ENCODE data around the gene WDR27. TPM values are rescaled to one million over a fixed set of nuclear protein-coding genes. Genes with fewer than 3 reads are reported as not detected.

WDR27 gene
- total RNA-seq (10 to 100 TPM; 30.0 to 50.7 TPM), polyA plus RNA-seq (10 to 100 TPM in 1 of 2 donors, 1 to 10 TPM in 1; 4.5 to 58.7 TPM)
- long read RNA-seq, donor 1, partial matches to known transcripts: 2 of 14 reads
- long read RNA-seq, donor 1, other reads (novel, unspliced or antisense): 12 of 14 reads
- long read RNA-seq, donor 2, partial matches to known transcripts: 2 of 17 reads
- long read RNA-seq, donor 2, other reads (novel, unspliced or antisense): 12 of 17 reads

DNA sequence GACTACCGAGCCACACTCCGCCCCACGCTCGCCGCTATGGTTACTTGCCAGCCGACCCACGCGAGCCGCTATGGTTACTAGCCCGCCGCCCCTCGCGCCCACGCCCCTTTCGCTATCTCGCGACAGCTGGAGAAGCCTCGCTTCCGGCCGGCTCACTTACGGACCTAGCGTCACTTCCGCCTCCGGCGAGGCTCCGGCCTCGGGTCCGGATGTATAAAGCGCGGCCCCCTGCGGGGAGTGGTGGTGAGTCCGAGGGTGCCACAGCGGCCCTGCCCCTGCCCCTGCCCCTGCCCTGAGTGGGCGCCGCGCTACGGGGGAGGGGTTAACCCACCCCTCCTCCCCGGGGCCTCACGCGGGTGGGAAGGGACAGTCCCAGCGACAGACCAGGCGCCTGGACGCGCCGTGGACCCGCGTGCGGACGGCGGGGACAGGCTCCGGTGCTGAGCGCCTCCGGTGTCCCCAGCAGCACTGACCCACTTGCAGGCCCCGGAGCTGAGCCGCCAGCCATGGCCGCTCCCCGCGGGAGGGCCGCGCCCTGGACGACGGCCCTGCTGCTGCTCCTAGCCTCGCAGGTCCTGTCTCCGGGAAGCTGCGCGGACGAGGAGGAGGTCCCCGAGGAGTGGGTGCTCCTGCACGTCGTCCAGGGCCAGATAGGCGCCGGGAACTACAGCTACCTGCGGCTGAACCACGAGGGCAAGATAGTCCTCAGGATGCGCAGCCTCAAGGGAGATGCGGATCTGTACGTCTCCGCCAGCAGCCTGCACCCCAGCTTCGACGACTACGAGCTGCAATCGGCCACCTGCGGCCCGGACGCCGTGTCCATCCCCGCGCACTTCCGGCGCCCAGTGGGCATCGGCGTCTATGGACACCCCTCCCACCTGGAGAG, at the start of gene WDR27, which contains the start of gene C6orf120:
TSS of gene WDR27 (minus strand) at position 76 of the 886 bp plus-strand sequence. CDS start 13,024 bp downstream, outside the sequence.
TSS of gene C6orf120 (plus strand) at position 173 of the 886 bp plus-strand sequence. CDS start at position 507, 334 bp downstream.
- Histone ChIP-seq H3K36me3 (ENCODE audit: control insufficient read depth in 1 of 2, insufficient read depth in 2 of 2, low read length in 1 of 2) (no peaks in the 10 kb centered on the region), H3K9me3 (ENCODE audit: control insufficient read depth, low read length) (no peaks in the 10 kb centered on the region), H3K27me3 (ENCODE audit: control insufficient read depth in 1 of 2, insufficient read depth in 2 of 2, low read length in 1 of 2) (no peaks in the 10 kb centered on the region), H3K27ac (ENCODE audit: low read depth in 1 of 2, low read length in 2 of 2) (peak within 1 kb of the TSS; percentile 63 to 77), H3K4me3 (ENCODE audit: low read length in 2 of 2) (peak within 1 kb of the TSS; percentile 59 to 85), H3K4me1 (ENCODE audit: control insufficient read depth in 1 of 2, insufficient read depth in 2 of 2, low read length in 2 of 2) (no peaks in the 10 kb centered on the region)
- DNase-seq (peak; percentile 98 to 100), ATAC-seq (ENCODE audit: low FRiP score) (peak; percentile 99)
- 0% methylated on average over 71 to 92 of the region's 92 CpGs for WGBS, 2 donors
- intact Hi-C loops (cut with DNase I): loop anchor here (1.0 to 10.0 kb wide), 3 partner anchors 21 to 53 kb away; partner anchors contain the start of genes DYNLT2 (in 2 of the 2) and ERMARD (in 2 of the 2)

DNA sequence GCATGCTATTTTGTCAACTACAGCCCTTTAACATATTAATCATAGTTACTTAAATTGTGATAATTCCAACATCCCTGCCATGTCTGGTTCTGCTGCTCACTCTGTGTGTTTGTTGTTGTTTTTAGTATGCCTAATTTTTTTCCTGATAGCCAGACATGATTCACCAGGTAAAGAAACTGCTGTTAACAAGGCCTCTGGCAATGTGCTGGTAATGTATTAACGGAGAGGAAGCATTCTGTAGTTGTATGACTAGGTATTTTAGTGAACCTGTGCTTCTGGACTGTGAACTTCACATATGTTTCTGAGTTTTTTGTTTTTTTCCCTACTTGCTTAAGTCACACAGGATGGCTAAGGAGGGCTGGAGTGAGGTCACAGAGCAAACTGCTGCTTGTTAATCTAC, 44.7 kb upstream of the WDR27 start:
- intact Hi-C loops (cut with DNase I): no loop called here
- 81 to 90% methylated on average over 1 of the region's 1 CpG for WGBS, 2 donors
- Histone ChIP-seq H3K4me1 (ENCODE audit: control insufficient read depth in 1 of 2, insufficient read depth in 2 of 2, low read length in 2 of 2) (peaks cover 0 to 6% of the 10 kb centered on the region in 2 donors), H3K9me3 (ENCODE audit: control insufficient read depth, low read length) (no peaks in the 10 kb centered on the region), H3K27ac (ENCODE audit: low read depth in 1 of 2, low read length in 2 of 2) (no peak overlapping the region), H3K27me3 (ENCODE audit: control insufficient read depth in 1 of 2, insufficient read depth in 2 of 2, low read length in 1 of 2) (no peaks in the 10 kb centered on the region), H3K4me3 (ENCODE audit: low read length in 2 of 2) (no peak overlapping the region), H3K36me3 (ENCODE audit: control insufficient read depth in 1 of 2, insufficient read depth in 2 of 2, low read length in 1 of 2) (no peaks in the 10 kb centered on the region)
- ATAC-seq (ENCODE audit: low FRiP score) (no peak), DNase-seq (no peak)

DNA sequence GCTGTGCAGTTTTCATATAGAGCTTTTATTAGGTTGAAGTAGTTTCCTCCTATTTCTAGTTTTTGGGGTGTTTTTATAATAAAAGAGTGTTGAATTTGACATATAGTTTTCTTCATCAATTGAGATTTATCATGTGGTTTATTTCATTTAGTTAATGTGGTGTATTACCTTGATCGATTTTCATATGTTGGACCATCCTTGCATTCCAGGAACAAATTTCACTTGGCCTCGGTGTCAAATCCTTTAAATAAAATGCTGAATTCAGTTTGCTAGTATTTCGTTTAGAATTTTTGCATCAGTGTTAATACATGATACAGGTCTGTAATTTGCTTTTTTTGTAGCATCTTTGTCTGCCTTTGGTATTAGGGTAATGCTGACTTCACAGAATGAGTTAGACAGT, 43.6 kb upstream of the WDR27 start:
- Histone ChIP-seq H3K27me3 (ENCODE audit: control insufficient read depth in 1 of 2, insufficient read depth in 2 of 2, low read length in 1 of 2) (no peaks in the 10 kb centered on the region), H3K4me1 (ENCODE audit: control insufficient read depth in 1 of 2, insufficient read depth in 2 of 2, low read length in 2 of 2) (peaks cover 0 to 5% of the 10 kb centered on the region in 2 donors), H3K27ac (ENCODE audit: low read depth in 1 of 2, low read length in 2 of 2) (no peak overlapping the region), H3K4me3 (ENCODE audit: low read length in 2 of 2) (no peak overlapping the region), H3K9me3 (ENCODE audit: control insufficient read depth, low read length) (no peaks in the 10 kb centered on the region), H3K36me3 (ENCODE audit: control insufficient read depth in 1 of 2, insufficient read depth in 2 of 2, low read length in 1 of 2) (no peaks in the 10 kb centered on the region)
- no peak for DNase-seq
- intact Hi-C loops (cut with DNase I): no loop called here
- WGBS, 2 donors: 84 to 93% methylated on average over 3 of the region's 3 CpGs
- no peak for ATAC-seq (ENCODE audit: low FRiP score)

DNA sequence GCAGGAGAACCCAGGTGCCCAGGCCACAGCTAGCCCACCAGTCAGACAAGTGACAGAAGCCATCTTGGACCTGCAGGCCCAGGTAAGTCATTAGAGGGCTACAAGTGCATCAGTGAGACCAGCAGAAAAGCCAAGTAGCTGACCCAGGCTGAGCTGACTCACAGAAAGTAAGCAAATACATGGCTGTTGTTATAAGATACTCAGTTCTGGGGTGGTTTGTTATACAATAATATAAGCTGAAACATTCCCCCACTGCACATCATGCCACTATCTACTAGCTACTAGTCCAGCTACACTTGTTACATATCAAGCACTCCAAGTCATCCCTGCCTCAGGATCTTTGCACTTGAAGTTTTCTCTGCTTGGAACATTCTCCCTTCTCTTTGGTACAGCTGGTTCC, 39.5 kb upstream of the WDR27 start:
- no peaks in the 10 kb centered on the region for H3K27me3 ChIP-seq (ENCODE audit: control insufficient read depth in 1 of 2, insufficient read depth in 2 of 2, low read length in 1 of 2)
- intact Hi-C loops (cut with DNase I): no loop called here
- H3K4me3 ChIP-seq (ENCODE audit: low read length in 2 of 2): no peak overlapping the region
- no peaks in the 10 kb centered on the region for H3K4me1 ChIP-seq (ENCODE audit: control insufficient read depth in 1 of 2, insufficient read depth in 2 of 2, low read length in 2 of 2)
- H3K27ac ChIP-seq (ENCODE audit: low read depth in 1 of 2, low read length in 2 of 2): no peak overlapping the region
- DNase-seq (no peak), ATAC-seq (ENCODE audit: low FRiP score) (no peak)
- no peaks in the 10 kb centered on the region for H3K9me3 ChIP-seq (ENCODE audit: control insufficient read depth, low read length)
- H3K36me3 ChIP-seq (ENCODE audit: control insufficient read depth in 1 of 2, insufficient read depth in 2 of 2, low read length in 1 of 2): no peaks in the 10 kb centered on the region

DNA sequence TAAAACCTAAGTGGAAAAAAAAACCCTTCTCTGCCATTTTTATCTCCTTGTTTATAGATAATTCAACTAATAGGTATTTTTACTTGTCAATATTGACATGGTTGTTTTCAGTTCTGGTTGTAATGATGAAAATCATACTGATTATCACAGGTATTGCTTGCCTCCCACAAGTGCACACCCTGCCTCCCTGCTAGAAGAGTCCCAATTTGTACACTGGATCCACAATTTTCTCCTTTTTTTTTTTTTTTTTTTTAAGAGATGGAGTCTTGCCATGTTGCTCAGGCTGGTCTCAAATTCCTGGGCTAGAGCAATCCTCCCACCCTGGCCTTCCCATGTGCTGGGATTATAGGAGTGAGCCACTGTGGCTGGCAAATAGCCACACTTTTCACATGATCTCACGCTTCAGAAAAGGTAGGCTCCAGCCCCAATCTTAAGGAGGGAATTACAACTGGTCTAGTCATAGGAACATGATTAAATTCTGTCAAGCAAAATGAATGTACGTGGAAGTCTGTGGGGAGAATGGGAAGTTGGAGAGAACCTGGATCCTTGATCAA, 37.2 kb upstream of the WDR27 start:
- Histone ChIP-seq H3K27me3 (ENCODE audit: control insufficient read depth in 1 of 2, insufficient read depth in 2 of 2, low read length in 1 of 2) (no peaks in the 10 kb centered on the region), H3K4me1 (ENCODE audit: control insufficient read depth in 1 of 2, insufficient read depth in 2 of 2, low read length in 2 of 2) (no peaks in the 10 kb centered on the region), H3K9me3 (ENCODE audit: control insufficient read depth, low read length) (no peaks in the 10 kb centered on the region), H3K36me3 (ENCODE audit: control insufficient read depth in 1 of 2, insufficient read depth in 2 of 2, low read length in 1 of 2) (no peaks in the 10 kb centered on the region), H3K4me3 (ENCODE audit: low read length in 2 of 2) (no peak overlapping the region), H3K27ac (ENCODE audit: low read depth in 1 of 2, low read length in 2 of 2) (no peak overlapping the region)
- 84 to 87% methylated on average over 2 of the region's 2 CpGs for WGBS, 2 donors
- intact Hi-C loops (cut with DNase I): no loop called here
- DNase-seq (no peak), ATAC-seq (ENCODE audit: low FRiP score) (no peak)

DNA sequence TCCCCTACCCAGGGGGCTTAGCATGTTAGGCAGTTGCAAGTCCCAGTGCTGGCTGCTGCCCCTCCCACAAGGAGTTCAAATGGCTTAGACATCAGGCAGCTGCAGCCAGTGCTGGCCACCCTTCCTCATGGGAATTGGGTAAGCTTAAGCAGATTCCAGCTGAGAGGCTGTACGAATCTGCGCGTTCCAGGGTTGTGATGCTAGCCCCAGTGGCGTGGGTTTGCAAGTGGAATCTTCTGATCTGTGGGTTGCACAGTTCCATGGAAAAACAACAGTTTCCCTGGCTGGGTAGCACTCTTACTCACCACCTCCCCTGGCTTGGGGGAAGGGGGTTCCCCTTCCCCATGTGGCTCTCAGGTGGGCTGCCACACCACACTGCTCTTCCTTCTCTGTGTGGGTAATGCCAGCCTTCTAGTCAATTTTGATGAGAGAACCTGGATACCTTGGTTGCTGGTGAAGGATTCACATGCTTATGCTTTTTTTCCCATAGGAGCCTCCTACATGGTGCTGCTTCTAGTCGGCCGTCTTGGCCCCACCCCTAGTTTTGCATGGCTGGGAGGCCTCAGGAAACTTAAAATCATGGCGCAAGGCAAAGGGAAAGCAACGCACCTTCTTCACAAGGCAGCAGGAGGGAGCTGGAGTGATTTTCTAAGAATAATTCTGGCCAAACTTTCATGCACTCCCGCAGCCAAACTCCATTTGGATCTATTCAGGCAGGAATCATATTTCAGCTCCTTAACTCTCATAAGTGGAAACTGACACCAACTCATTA, 36.6 kb upstream of the WDR27 start:
- H3K36me3 ChIP-seq (ENCODE audit: control insufficient read depth in 1 of 2, insufficient read depth in 2 of 2, low read length in 1 of 2): no peaks in the 10 kb centered on the region
- no peaks in the 10 kb centered on the region for H3K9me3 ChIP-seq (ENCODE audit: control insufficient read depth, low read length)
- no peak overlapping the region for H3K4me3 ChIP-seq (ENCODE audit: low read length in 2 of 2)
- 51 to 59% methylated on average over 9 of the region's 9 CpGs for WGBS, 2 donors
- DNase-seq (no peak), ATAC-seq (ENCODE audit: low FRiP score) (no peak)
- no peak overlapping the region for H3K27ac ChIP-seq (ENCODE audit: low read depth in 1 of 2, low read length in 2 of 2)
- H3K4me1 ChIP-seq (ENCODE audit: control insufficient read depth in 1 of 2, insufficient read depth in 2 of 2, low read length in 2 of 2): no peaks in the 10 kb centered on the region
- H3K27me3 ChIP-seq (ENCODE audit: control insufficient read depth in 1 of 2, insufficient read depth in 2 of 2, low read length in 1 of 2): no peaks in the 10 kb centered on the region
- intact Hi-C loops (cut with DNase I): no loop called here

DNA sequence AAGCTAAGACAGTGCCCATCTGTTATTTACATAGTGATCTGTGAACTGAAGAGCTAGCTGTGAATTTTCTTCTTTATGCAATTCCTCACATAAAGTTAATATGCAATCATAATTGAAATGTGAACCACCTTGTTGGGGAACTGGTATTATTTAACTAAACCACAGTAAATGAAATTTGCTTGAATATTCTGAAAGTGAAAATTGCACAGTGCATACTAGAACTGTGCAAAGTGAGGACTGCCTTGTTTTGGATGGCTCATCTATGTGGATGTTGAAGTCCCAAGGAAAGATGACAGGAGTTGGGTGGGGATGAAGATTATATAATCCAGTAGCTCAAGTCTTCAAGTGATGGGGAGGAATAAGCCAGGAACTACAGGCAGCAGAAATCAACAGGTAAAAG, 28.1 kb upstream of the WDR27 start:
- ATAC-seq (ENCODE audit: low FRiP score) (no peak), DNase-seq (no peak)
- Histone ChIP-seq H3K36me3 (ENCODE audit: control insufficient read depth in 1 of 2, insufficient read depth in 2 of 2, low read length in 1 of 2) (no peaks in the 10 kb centered on the region), H3K27ac (ENCODE audit: low read depth in 1 of 2, low read length in 2 of 2) (no peak overlapping the region), H3K4me3 (ENCODE audit: low read length in 2 of 2) (no peak overlapping the region), H3K9me3 (ENCODE audit: control insufficient read depth, low read length) (no peaks in the 10 kb centered on the region), H3K27me3 (ENCODE audit: control insufficient read depth in 1 of 2, insufficient read depth in 2 of 2, low read length in 1 of 2) (no peaks in the 10 kb centered on the region), H3K4me1 (ENCODE audit: control insufficient read depth in 1 of 2, insufficient read depth in 2 of 2, low read length in 2 of 2) (no peaks in the 10 kb centered on the region)
- intact Hi-C loops (cut with DNase I): no loop called here

DNA sequence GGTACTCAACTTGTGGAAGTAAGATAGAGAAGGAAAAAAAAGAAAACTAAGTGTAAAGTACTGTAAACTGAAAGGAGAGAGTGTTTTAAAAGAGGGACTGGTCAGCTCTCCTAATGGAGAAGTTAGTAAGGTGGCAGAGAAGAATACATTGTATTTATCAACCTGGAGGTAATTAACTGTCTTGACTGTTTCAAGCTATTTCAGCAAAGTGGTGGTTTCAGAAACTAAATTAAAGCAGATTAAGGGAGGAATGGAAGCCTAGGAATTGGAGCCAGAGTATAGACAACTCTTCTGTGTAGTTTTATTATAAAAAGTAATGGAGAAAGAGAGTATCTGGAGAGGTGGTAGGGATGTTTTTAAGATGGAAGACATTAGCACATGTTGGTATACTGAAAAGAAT, 25.1 kb upstream of the WDR27 start:
- Histone ChIP-seq H3K9me3 (ENCODE audit: control insufficient read depth, low read length) (no peaks in the 10 kb centered on the region), H3K27me3 (ENCODE audit: control insufficient read depth in 1 of 2, insufficient read depth in 2 of 2, low read length in 1 of 2) (no peaks in the 10 kb centered on the region), H3K4me3 (ENCODE audit: low read length in 2 of 2) (no peak overlapping the region), H3K4me1 (ENCODE audit: control insufficient read depth in 1 of 2, insufficient read depth in 2 of 2, low read length in 2 of 2) (no peaks in the 10 kb centered on the region), H3K27ac (ENCODE audit: low read depth in 1 of 2, low read length in 2 of 2) (no peak overlapping the region), H3K36me3 (ENCODE audit: control insufficient read depth in 1 of 2, insufficient read depth in 2 of 2, low read length in 1 of 2) (no peaks in the 10 kb centered on the region)
- intact Hi-C loops (cut with DNase I): no loop called here
- DNase-seq (no peak), ATAC-seq (ENCODE audit: low FRiP score) (no peak)
